H9 (cell line): ENCODE results near the gene SLC23A2. TPM values are rescaled to one million over a fixed set of nuclear protein-coding genes. Genes with fewer than 3 reads are reported as not detected.

Experiments used
- DNase-seq: peaks from one replicate; pipeline ENCODE4 v3.0.0-alpha.2; 2017
- H2AFZ ChIP-seq: one replicate; pipeline ENCODE4 v1.6.1; 2013; ENCODE audit warnings: mild to moderate bottlenecking, low read length, control low read depth, moderate library complexity
- H2AK5ac ChIP-seq: 2 replicates; pipeline ENCODE4 v1.6.1; 2013; ENCODE audit warnings: low read length, control low read depth, mixed read lengths; ENCODE audit not compliant: insufficient read length
- H2BK120ac ChIP-seq: one replicate; pipeline ENCODE4 v1.6.1; 2013; ENCODE audit warnings: low read depth, mild to moderate bottlenecking, low read length, control low read depth, inconsistent platforms; ENCODE audit not compliant: poor library complexity, severe bottlenecking
- H2BK12ac ChIP-seq: 2 replicates; pipeline ENCODE4 v1.6.1; 2013; ENCODE audit warnings: low read length, control low read depth, mixed read lengths, low read depth; ENCODE audit not compliant: insufficient read length
- H2BK15ac ChIP-seq: 2 replicates; pipeline ENCODE4 v1.6.1; 2013; ENCODE audit warnings: low read depth, low read length, control low read depth
- H2BK20ac ChIP-seq: one replicate; pipeline ENCODE4 v1.6.1; 2013; ENCODE audit warnings: low read depth, mild to moderate bottlenecking, low read length, control low read depth, inconsistent platforms; ENCODE audit not compliant: poor library complexity, severe bottlenecking
- H2BK5ac ChIP-seq: 2 replicates; pipeline ENCODE4 v1.6.1; 2013; ENCODE audit warnings: low read length, control low read depth, mixed read lengths; ENCODE audit not compliant: insufficient read length
- H3K14ac ChIP-seq: 2 replicates; pipeline ENCODE4 v1.6.1; 2013; ENCODE audit warnings: low read length, control low read depth; ENCODE audit not compliant: insufficient read depth
- H3K18ac ChIP-seq: 2 replicates; pipeline ENCODE4 v1.6.1; 2013; ENCODE audit warnings: low read depth, mild to moderate bottlenecking, mixed read lengths, low read length, control low read depth; ENCODE audit not compliant: insufficient read length
- H3K23ac ChIP-seq: 2 replicates; pipeline ENCODE4 v1.6.1; 2013; ENCODE audit warnings: low read length, control low read depth, mixed read lengths, low read depth; ENCODE audit not compliant: insufficient read length
- H3K23me2 ChIP-seq: 2 replicates; pipeline ENCODE4 v1.6.1; 2013; ENCODE audit warnings: low read depth, mild to moderate bottlenecking, mixed read lengths, low read length, control low read depth; ENCODE audit not compliant: insufficient read length, poor library complexity, severe bottlenecking
- H3K27ac ChIP-seq: 2 replicates; pipeline ENCODE4 v1.5.1; 2013; ENCODE audit warnings: low read length, control low read depth, mixed read lengths, low read depth; ENCODE audit not compliant: insufficient read length
- H3K27me3 ChIP-seq: 2 replicates; pipeline ENCODE4 v1.6.1; 2013; ENCODE audit warnings: low read length, control low read depth, inconsistent platforms; ENCODE audit not compliant: insufficient read depth
- H3K4ac ChIP-seq: 2 replicates; pipeline ENCODE4 v1.6.1; 2013; ENCODE audit warnings: low read depth, mild to moderate bottlenecking, control low read depth, inconsistent platforms, low read length, moderate library complexity
- H3K4me1 ChIP-seq: 2 replicates; pipeline ENCODE4 v1.6.1; 2013; ENCODE audit warnings: low read length, control low read depth, inconsistent platforms; ENCODE audit not compliant: insufficient read depth
- H3K4me2 ChIP-seq: 2 replicates; pipeline ENCODE4 v1.6.1; 2013; ENCODE audit warnings: low read length, control low read depth, mixed read lengths; ENCODE audit not compliant: insufficient read length, insufficient read depth
- H3K56ac ChIP-seq: 2 replicates; pipeline ENCODE4 v1.6.1; 2013; ENCODE audit warnings: low read depth, mild to moderate bottlenecking, mixed read lengths, low read length, control low read depth; ENCODE audit not compliant: insufficient read length
- H3K79me1 ChIP-seq: 2 replicates; pipeline ENCODE4 v1.6.1; 2013; ENCODE audit warnings: low read depth, mild to moderate bottlenecking, moderate library complexity, low read length, control low read depth, inconsistent platforms; ENCODE audit not compliant: insufficient read depth, poor library complexity, severe bottlenecking
- H3K79me2 ChIP-seq: 2 replicates; pipeline ENCODE4 v1.6.1; 2013; ENCODE audit warnings: low read length, control low read depth, inconsistent platforms; ENCODE audit not compliant: insufficient read depth
- H3K9ac ChIP-seq: 2 replicates; pipeline ENCODE4 v1.6.1; 2013; ENCODE audit warnings: low read length, control low read depth, mixed read lengths; ENCODE audit not compliant: insufficient read length; ENCODE audit errors: extremely low read depth
- H3K9me3 ChIP-seq: one replicate; pipeline ENCODE4 v1.6.1; 2013; ENCODE audit warnings: low read depth, low read length, inconsistent platforms; ENCODE audit not compliant: control insufficient read depth
- H3T11ph ChIP-seq: one replicate; pipeline ENCODE4 v1.6.1; 2013; ENCODE audit warnings: mild to moderate bottlenecking, low read length, control low read depth, inconsistent platforms
- H4K20me1 ChIP-seq: one replicate; pipeline ENCODE4 v1.6.1; 2013; ENCODE audit not compliant: control insufficient read depth, insufficient read length, insufficient read depth
- H4K5ac ChIP-seq: 2 replicates; pipeline ENCODE4 v1.6.1; 2013; ENCODE audit warnings: low read depth, mild to moderate bottlenecking, mixed read lengths, low read length, control low read depth; ENCODE audit not compliant: insufficient read length
- H4K8ac ChIP-seq: replicated peaks from 2 replicates; pipeline ENCODE4 v1.6.1; 2013; ENCODE audit warnings: low read length, control low read depth, mixed read lengths, low read depth; ENCODE audit not compliant: insufficient read length
- H4K91ac ChIP-seq: 2 replicates; pipeline ENCODE4 v1.6.1; 2013; ENCODE audit warnings: low read depth, mild to moderate bottlenecking, moderate library complexity, mixed read lengths, low read length, control low read depth; ENCODE audit not compliant: insufficient read length
- H3K27ac Mint-ChIP-seq, 3 experiments: 2 replicates in 2 of 3; 3 replicates in 1 of 3; pipeline ENCODE4 v1.8.0; 2020 to 2021; ENCODE audit warnings: mixed read lengths in 3 of 3, mild to moderate bottlenecking in 1 of 3, moderate library complexity in 1 of 3
- H3K27me3 Mint-ChIP-seq: 2 replicates; pipeline ENCODE4 v1.8.0; 2021; ENCODE audit warnings: low read depth, mild to moderate bottlenecking, moderate library complexity, mixed read lengths
- H3K36me3 Mint-ChIP-seq, 3 experiments: 2 replicates in 2 of 3; 3 replicates in 1 of 3; pipeline ENCODE4 v1.8.0; 2020 to 2021; ENCODE audit warnings: low read depth in 3 of 3, mixed read lengths in 3 of 3; ENCODE audit not compliant: insufficient read depth in 1 of 3
- H3K4me1 Mint-ChIP-seq, 2 experiments: 2 replicates each; pipeline ENCODE4 v1.8.0; 2020; ENCODE audit warnings: mixed read lengths in 2 of 2
- H3K4me3 Mint-ChIP-seq, 2 experiments: 2 replicates in 1 of 2; 3 replicates in 1 of 2; pipeline ENCODE4 v1.8.0; 2020 to 2021; ENCODE audit warnings: mild to moderate bottlenecking in 2 of 2, mixed read lengths in 2 of 2, moderate library complexity in 1 of 2
- H3K9me3 Mint-ChIP-seq, 2 experiments: 2 replicates in 1 of 2; 3 replicates in 1 of 2; pipeline ENCODE4 v1.8.0; 2020; ENCODE audit warnings: mild to moderate bottlenecking in 2 of 2, mixed read lengths in 2 of 2, moderate library complexity in 1 of 2
- CTCF ChIP-seq: fragments of 200-600 bp; sonication (generic); conservative IDR thresholded peaks from 3 replicates; pipeline ENCODE4 v1.8.0; 2021; ENCODE audit warnings: antibody characterized with exemption, mild to moderate bottlenecking
- WGBS: extraction: QIAGEN DNeasy Blood & Tissue Kit; methylation state at CpG from one replicate; pipeline ENCODE4 v1.1.7; 2013; ENCODE audit warnings: missing lambda C conversion rate, low lambda C conversion rate, mixed read lengths; ENCODE audit not compliant: insufficient read length; ENCODE audit errors: extremely low coverage; 5-methylcytosine and 5-hydroxymethylcytosine counted together
- total RNA-seq: library from RNA; stranded (reverse); gene quantifications from 2 replicates; pipeline ENCODE4 v1.2.1, GENCODE V29; 2021

SLC23A2 gene
- total RNA-seq, 1 experiment from 2014 or later, result 16.5 TPM

- H2AFZ ChIP-seq, result no peak overlapping the region
- no peaks in the 10 kb centered on the region for H3K79me1 ChIP-seq
- no peak for TF ChIP-seq CTCF
- H3K14ac ChIP-seq, result no peak overlapping the region
- H4K20me1 ChIP-seq, result no peaks in the 10 kb centered on the region
- no peak overlapping the region for H3K18ac ChIP-seq
- no peaks in the 10 kb centered on the region for H3K4me1 ChIP-seq
- no peak overlapping the region for H2BK20ac ChIP-seq
- no peak overlapping the region for H3K9ac ChIP-seq
- Mint-ChIP-seq H3K4me1 (no peaks in the 10 kb centered on the region), H3K27ac (no peak overlapping the region), H3K36me3 (peaks cover 2 to 14% (median 13%) of the 10 kb centered on the region in 3 experiments; a peak in 4 of 7 replicates), H3K4me3 (no peak overlapping the region), H3K27me3 (no peaks in the 10 kb centered on the region), H3K9me3 (no peaks in the 10 kb centered on the region)
- no peak overlapping the region for H4K91ac ChIP-seq
- no peak overlapping the region for H2BK12ac ChIP-seq
- DNase-seq, result no peak
- no peaks in the 10 kb centered on the region for H3K27me3 ChIP-seq
- no peak overlapping the region for H3K27ac ChIP-seq
- no peak overlapping the region for H2AK5ac ChIP-seq
- no peak overlapping the region for H3K23ac ChIP-seq
- no peaks in the 10 kb centered on the region for H3K23me2 ChIP-seq
- H3K9me3 ChIP-seq, result no peaks in the 10 kb centered on the region
- no peak overlapping the region for H4K8ac ChIP-seq
- no peak overlapping the region for H2BK120ac ChIP-seq
- H3K56ac ChIP-seq, result no peak overlapping the region
- H3K4ac ChIP-seq, result no peak overlapping the region
- H3T11ph ChIP-seq, result no peak overlapping the region
- no CpG with 5 or more reads among the region's 5 CpGs for WGBS
- H2BK15ac ChIP-seq, result no peak overlapping the region
- no peak overlapping the region for H3K4me2 ChIP-seq
- no peaks in the 10 kb centered on the region for H3K79me2 ChIP-seq
- H4K5ac ChIP-seq, result no peak overlapping the region
- no peak overlapping the region for H2BK5ac ChIP-seq
Measured at GRCh38 chr20:4876731-4877130, 124.6 kb downstream of the SLC23A2 start.
